ENCODE results near the gene SRCIN1.

The SRCIN1 gene

DNA sequence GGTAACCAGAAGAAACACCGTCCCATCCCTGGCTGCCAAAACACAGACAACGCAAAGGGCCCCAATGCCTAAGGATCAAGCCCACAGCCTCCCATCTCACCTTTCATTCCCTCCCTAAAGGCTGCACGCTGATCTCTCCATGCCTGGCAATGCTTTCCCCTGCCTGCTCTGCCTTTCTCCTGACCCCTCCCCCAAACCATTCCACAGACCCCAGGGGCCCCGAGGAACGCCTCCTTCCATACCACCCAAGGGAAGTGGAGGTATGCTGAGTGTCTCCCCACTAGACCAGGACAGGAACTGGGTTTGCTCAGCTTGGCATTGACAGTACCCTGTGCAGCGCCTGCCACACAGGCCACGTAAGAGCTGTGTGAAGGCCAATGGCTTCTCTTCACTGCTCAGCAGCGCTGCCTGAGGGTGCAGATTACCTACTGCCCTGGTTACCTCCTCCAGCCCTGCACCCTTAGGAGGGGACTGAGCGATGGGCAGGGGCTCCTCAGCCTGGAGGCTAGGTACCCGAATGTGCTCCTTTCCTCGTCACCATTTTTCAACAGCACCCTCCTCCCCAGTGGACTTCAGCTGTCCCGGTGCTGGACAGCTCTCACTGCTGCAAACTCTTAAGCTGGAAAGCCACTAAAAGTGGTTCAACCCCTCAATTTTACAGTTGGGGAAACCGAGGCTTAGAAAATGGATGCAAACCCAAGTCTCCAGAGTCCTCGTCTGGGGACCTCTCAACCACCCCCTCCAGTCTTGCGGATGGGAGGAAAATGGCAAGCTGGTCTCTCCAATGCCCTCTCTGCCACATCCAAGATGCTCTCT is 45.0 kb downstream of the SRCIN1 start:
- peak in 1 of 2 experiments; percentile 10 for DNase-seq

DNA sequence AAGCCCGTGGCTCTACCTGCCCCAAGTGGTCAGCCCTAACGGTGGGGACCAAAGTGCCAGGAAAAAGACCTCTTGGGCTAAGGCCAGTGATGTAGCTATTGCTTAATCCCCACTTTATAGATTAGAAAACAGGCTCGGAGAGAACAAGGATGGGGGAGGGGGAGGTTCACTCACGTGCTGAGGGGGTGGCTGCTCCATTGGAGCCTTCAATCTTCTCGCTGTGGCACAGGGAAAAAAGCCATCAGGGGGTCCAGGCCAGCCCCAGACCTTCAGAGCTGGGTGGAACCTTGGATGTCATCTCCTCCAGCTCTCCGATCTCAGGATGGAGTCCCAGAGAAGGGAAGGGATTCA is 45.9 kb downstream of the SRCIN1 start:
- DNase-seq: no peak

DNA sequence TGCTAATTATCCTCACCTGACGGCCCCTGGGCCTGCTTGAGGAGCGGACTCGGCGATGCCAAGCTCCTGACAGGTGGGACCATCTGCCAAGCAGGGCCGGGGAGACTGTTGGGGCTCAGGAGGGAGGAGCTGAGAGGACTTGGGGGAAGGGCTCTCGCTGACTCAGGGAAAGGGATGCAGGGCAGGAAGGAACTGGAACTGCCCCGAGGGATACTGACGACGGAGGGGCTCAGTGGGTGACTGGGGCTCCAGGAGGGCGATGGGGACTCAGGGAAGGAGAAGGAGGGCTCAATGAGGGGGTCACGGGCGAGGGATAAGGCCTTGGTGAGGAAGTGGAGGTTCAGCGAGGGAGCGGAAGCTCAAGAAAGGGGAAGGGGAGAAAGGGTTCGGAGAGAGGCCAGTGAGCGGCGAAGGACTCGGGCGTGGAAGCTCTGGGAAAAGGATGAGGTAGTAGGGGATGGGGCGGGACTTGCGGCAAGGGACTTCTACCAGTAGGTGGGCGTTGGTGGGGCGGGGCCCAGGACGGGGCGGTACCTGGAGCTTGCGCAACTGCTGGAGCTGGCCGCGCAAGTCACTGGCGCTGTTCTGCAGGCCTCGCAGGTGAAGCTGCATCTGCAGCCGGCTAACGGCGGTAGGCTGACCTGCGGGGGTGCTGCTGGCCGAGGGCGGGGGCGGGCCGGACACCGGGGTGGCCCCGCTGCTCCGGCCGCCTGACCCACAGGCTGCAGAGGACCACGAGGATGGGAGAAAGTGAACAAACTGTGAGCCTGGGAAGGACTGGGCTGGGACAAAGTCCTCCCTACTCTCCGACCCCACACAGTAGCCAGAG is 46.5 kb downstream of the SRCIN1 start:
- DNase-seq: peak; percentile 95 to 97

DNA sequence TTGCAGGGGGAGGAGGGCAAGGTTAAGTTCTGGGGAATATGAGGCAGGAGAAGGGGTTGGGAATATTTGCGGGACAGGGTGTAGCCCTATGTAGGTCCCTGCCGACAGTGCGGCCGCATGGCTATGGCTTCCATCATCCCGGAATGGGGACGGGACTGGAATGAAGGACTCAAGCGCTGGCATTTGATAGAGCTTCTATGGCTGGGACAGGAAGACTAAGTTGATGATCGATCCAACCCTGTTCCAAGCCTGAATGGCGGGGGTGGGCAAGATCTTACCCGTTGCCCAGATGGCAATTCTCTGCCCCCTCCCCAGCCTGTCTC is 47.1 kb downstream of the SRCIN1 start:
- DNase-seq: no peak

DNA sequence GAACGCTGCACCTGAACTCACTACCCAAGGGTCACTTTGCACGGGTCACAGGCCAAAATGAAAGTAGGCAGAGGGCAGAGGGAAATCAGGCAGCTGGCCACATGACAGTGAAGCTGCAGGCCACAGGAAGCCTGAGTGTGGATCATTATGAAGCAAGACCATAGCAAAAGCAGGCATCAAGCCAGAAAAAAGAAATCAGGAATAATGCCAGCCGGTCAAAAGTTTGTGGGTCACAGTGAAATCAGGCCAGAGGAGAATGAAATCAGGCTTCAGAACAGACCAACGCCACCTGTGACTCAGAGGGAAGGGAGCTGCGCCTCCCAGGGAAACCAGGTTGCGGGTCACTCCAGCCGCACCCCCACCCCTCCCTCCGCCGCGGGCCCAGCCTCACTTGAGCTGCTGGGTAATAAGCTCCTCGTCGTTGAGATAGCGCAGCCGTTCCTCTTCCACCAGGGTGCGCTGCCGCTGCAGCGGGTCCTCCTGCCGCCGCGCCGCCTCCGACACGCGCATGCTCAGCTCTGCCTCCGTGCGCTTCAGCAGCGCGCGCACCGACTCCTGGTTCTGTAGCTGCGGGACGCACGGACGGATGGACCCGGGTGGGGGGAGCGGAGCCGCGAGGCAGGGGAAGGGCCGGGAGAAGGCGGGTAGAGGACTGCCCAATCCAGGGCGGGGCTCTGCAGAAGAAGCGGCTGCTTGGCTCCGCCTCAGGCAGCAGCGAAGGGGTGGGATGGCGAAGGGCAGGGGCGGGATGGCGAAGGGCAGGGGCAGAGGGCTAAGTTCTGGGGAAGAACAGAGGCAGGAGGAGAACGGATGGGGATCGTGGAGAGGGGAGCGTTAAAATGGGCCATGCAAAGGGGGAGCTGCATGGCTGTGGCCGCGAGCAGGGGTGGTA is 47.7 kb downstream of the SRCIN1 start:
- peak; percentile 91 to 93 for DNase-seq

DNA sequence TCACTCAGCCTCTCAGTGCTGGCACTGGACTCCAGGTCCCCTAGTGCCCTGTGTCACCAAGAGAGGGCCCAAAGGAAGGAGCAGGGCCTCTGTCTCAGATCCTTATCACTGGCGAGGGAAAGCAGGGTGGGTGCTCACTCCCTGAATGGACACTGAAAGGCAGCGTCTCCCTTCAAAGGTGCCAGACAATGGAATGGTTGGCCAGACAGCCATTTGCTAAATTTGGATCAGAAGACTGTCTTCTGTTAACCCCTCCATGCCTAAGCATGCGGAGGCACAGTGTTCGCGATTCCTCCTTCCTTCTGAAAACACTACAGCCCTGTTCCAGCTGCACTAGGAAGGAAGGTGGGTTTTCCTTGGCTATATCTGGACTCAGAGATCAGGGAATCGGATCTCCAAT is 48.4 kb downstream of the SRCIN1 start:
- no peak for DNase-seq

DNA sequence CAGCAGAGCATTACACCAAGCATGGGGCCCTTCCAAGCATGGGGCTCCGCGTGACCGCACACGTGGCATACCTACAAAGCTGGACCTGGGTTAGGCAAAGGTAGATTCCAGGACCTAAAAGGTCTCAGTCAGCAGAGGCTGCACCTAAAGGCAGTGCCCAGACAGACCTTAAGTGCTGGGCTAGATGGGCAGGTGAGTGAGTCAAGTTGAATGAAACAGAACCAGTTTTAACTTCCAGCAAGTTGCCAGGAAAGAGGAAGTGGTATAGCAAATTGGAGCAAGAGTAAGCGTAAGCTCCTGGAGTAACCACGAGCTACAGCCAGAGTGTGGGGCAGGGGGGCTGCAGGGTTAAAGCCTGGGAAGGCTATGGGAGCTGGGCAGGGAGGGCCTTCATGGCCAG is 49.5 kb downstream of the SRCIN1 start:
- no peak for DNase-seq

DNA sequence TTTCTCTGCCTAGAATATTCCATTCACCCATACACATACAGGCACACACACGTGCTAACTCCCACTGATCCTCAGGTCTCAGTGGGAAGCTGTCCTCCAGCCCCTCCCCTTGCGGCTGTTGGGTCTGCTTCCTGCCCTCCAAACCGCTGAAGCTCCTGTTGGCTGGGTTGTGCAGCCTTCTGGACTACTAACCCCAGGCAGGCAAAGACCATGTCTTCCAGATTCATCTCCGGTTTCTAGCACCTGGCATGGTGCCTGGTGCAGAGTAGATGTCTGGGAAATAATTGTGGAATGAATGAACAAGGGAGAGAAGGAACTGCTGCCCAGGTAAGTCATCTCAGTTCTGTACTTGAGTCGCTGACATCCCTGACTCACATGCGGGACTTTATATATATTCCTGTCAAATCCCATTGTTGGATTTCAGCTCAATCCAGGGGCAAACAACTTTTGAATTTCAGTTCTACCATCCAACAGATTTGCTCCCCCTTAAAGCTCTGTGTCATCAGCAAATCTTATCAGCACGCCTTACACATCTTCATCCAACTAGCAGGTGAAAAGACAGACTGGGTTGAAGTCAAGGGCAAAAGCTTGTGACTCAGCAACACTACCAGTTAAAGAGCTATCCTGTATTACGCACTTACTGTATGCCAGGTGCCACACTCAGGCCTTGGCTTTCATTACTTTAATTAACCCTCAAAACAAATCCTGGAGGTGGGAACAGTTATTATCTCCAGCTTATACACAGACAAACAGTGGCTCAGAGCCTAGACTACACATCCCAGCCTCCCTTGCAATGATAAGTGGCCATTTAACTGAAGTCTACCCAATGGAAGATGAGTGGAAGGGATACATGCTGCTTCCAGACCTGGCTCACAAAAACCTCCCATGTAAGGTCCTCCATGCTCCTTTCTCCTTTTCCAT is 51.1 kb downstream of the SRCIN1 start:
- no peak for DNase-seq

DNA sequence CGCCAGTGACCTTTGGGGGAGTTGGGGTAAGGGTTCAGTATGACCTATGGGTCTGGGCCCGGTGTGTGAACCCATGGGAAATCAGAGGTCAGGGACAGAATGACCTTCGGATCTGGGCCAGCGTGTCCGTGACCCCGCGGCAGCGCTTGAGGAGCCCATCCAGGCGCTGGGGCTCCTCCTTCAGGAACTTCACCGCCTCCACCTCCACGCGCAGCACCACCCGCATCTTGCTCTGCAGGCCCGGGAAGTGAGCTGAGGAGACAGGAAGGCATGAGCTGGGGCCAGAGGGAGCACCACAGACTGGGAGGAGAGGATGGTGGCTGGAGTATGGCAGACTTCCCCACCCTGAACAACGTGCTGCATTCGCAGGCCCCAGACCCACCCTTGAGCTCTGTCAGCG is 53.4 kb downstream of the SRCIN1 start:
- DNase-seq: no peak

DNA sequence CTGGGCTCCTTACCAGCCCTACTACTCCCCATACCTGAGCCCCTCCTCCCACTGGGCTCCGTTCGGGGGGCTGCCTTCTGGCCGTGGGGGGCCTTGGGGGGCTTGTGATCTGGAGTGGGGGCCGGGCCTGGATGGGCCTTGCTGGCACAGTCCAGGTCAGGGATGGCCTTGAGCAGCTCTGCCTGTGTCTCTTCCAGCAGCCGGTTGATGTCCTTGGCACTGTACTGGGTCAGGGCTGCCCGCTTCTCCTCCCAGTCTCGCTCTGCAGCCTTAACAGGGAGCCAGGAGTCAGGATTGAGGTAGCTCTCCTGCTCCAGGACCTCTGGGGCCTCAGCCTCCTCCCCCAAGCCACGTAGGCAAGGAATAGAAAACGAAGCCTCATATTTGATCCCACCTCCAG is 54.6 kb downstream of the SRCIN1 start:
- no peak for DNase-seq

DNA sequence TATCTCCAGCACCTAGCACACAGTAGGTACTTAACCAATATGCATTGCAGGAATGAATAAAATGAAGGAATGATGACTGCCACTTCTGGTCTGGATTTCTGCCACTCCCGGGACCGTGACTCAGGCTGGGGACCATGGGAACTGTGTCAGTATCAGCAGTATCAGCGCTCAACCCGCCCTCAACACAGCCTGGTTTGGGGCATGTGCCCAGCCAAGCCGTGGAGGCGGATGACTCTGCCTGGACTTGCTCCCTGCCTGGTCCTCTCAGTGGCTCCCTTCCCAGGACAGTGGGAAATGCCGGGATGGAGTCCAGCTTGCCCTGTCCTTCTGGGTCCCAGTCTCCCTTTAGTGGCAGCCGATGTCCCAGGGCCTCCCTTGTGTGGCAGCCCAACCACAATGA is 55.1 kb downstream of the SRCIN1 start:
- DNase-seq: no peak

DNA sequence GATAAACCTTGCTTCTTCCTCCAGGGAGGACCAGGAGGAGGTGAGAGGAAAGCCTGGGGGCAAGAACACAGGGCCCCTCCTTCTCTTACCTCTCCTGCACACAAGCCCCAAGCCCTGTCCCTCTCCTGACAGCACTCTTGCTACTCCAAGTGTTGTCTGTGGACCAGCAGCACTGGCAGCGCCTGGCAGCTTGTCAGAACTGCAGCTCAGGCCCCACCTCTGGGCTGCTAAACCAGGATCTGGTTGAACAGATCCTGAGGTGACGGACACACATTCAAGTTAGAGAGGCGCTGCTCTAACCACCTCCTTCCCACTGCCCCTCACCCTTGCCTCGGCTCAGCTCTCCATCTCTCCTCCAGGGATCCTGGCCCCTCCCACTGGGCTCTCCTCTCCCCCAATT is 56.5 kb downstream of the SRCIN1 start:
- DNase-seq: no peak

DNA sequence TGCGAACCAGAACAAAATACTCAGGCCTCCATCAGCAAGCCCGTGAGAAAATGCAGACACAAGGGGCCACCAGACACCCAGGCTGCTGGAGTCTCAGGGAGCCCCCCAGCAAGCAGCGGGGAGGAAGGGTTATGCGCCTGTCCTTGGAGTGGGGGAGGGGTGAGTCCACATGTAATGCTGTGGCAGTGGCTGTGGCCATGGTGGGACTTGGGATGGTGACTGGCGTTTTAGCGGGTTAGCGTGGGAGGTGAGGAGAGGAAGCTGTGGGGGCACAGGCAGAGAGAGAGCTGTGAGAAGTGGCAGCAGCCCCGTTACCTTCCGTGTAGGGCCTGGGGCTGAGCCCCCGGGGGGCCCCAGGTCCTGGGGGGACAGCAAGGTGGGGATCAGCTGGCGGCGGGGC is 58.3 kb downstream of the SRCIN1 start:
- no peak for DNase-seq

DNA sequence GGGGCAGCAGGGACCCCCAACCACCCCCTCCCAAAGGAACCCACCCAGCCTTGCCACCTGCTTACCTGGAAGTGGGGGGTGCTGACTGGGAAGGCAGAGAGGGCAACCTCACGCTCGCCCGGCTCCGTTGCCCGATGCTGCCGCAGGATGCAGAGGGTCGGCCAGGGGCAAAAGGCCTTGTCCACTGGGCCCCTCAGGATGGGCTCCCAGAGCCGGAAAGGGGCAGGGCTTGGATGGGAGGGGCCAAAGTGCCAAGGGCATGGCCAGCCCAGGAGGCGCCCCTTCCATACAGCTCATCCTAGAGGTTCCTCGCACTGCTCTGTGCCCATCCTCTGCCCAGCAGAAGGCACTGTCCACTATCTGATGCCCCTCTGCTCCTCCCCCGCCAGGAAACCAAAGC is 59.4 kb downstream of the SRCIN1 start:
- DNase-seq: no peak

DNA sequence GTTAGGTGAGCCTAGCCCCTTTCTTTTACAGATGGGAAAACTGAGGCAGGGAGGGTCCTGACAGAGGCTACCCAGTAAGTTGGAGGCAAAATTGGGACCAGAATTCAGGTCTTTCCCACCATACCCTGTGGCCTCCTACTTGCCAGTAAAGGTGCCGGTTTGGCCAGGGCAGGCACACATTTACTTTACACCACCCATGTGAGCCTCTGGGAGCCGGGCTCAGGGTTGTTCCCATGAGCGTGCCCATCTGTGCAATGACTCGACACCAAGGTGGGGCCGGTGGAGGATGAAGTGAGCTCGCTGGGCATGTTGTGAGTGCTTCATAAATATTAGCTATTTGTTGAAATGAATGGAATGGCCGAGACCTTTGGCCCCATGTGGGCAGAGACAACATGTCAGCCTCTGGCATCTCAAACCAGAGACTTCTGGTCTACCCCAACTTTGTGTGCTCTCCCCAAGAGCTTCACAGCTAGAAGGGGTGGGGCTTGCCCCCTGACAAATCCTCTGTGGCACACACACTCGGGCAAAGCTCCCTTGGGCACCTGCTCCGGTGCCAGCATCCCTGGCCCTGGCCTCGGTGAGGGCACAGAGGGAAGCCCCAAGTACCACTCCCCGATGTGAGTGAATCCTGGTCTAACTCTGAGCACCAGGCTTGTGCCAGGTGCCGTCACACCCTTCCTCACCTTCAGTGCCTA is 60.1 kb downstream of the SRCIN1 start:
- DNase-seq: no peak

DNA sequence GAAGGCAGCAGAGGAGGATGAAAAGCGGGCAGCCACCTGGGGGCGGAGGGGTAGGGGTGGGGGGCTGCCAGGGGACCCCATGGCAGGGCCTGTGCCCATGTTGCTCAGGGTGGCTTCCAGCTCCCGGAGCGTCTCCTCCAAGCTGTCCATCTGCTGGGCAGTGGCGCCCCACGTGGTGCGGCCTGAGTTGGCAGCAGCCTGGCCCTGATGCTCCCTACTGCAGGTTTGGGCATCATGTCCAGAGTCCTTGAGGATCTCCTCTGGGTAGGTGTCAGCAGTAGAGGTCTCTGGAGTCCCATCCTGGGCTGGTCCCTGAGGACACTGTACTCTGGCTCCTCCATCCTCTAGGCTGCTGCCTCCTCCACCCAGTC is 60.9 kb downstream of the SRCIN1 start:
- DNase-seq: no peak

DNA sequence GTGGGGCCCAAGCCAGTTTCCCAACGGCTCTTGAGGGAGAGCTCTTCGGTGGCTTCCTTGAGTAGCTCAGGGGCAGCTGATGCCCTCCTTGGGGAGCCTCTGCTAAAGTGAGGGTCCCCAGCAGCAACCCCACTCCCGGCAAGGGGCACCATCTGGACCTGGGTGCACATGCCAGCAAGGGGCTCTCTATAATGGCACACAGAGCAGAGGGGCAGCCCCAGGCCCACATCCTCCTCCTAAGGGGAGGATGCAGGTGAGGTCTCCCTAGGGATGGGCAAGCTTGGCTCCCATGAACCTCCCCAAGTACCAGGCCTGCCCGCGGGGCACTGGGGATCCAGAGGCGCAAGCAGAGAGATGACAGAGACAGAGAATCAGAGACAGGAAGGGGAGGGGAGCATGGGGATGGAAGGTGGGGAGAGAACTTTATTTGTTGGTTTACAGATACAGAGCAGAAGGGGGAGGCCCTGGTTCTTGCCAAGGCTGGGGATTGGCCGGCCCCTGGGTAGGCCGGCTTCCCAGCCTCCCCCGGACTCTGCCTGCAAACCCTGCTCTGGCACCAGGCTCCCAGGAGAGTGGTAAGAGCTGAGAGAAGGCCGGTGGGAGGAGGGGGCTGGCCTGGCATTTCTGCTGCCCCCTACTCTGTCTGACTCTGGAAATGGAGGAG is 61.4 kb downstream of the SRCIN1 start:
- no peak for DNase-seq

DNA sequence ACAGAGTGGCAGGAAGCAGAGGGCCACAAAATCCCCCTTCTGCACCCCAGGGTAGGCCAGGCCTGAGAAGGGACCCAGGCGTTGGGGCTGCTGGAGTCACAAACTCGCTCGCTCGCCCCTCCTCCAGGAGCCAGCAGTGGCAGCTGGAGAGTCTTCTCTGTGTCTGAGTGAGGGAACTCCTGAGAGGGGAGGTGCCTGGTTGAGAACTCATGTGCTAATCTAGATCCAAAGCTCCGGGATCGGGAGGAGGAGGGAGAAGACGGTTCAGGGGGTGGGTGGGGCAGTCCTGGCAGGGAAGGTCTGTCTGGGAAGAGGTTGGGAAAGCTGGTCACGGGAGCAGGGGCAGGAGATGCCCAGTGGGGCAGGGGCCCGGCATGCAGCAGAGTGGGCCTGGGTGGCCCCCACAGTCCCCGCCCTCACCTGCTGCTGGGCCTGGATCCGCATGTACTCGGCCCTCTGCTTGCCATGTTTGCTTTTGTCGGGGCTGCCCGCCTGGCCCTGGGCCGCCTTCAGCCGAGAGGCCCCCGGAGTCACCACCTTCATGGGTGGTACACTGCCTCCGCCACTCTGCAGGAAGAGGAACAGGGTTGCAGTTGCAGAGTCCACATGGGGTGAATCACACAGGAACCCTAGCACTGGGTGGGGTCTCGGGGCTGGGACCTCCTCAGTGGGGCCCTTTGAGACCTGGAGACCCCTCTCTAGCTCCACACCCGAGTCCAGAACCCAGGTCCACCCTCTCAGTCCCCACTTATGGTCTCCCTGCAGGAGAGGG is 62.2 kb downstream of the SRCIN1 start:
- no peak for DNase-seq

DNA sequence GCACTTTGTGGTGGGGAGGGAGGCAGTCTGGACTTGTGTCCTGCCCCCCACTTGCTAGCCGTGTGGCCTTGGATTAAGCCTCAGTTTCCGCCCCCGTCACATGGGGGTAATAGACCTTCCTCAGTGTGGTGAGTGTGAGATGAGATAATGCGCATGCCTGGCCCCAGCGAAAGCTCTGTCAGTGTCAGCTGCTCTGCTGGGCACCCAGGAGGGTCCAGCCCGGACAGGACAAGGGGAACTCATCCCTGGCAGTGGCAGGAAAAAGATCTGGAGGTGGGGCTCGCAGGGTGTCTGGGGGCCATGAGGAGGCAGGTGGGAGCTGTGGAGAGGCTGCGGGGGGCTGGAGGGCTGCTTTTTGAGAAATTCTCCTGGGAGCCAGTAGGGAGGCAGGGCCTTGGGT is 63.5 kb downstream of the SRCIN1 start:
- DNase-seq: no peak

DNA sequence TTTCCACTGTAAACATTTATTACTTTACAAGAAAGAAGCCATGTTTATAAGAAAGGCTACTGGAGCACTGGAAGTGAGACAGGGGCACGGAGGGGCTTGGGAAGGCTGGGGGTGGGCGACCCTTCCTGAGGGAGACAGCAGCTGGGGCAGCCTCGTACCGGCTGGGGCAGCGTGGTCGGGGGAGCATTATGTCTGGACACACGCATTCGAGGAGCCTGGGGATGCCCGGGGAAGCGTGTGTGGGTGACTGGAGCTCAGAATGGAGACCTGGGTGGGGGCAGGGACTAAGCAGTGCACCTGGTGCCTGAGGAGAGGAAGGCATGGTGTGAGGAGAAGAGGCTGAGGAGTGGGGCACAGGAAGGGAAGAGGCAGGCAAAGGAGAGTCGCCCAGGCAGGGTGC is 64.5 kb downstream of the SRCIN1 start:
- no peak for DNase-seq
